Measurements from ENCODE around the gene IL18R1.
"Not testable (repeated sequence)": the region's sequence is repeated elsewhere in the genome, so short reads cannot be mapped to it uniquely, and the experiment has no call there.

- not testable (repeated sequence) for TF ChIP-seq POLR2AphosphoS5, CTCF, POLR2A (IDR thresholded peaks at IDR 0.05)
These were observed 30.7 kb upstream of the IL18R1 start for GRCh38 chr2:102324914-102325313.
